ENCODE results near the gene CERK.

- TF ChIP-seq GATA2 (IDR thresholded peaks at IDR 0.05; ENCODE audit: low read depth, low read length) (no peak), GATA3 (IDR thresholded peaks at IDR 0.05; ENCODE audit: low read depth, low read length) (no peak)
Observed at GRCh38 chr22:46762238-46763050, 24.4 kb upstream of the CERK start, which contains the start of gene TBC1D22A.
